Activated CD8-positive, alpha-beta memory T cell treated with anti-CD3 and anti-CD28 coated beads, Interleukin-2, amount 50 U/mL, for 48 hours (primary cell): ENCODE data around the gene TTYH2.
A peak's percentile ranks its signal among the peaks of the same experiment; 100 is the strongest.
"Not testable (repeated sequence)": the region's sequence is repeated elsewhere in the genome, so short reads cannot be mapped to it uniquely, and the experiment has no call there.

ENCODE experiments used
- DNase-seq: peaks from one replicate; pipeline ENCODE4 v3.0.0-alpha.2; 2020

TTYH2 gene

GRCh38 chr17:74268558-74268957, 55.2 kb downstream of the TTYH2 start:
- no peak for DNase-seq

DNA sequence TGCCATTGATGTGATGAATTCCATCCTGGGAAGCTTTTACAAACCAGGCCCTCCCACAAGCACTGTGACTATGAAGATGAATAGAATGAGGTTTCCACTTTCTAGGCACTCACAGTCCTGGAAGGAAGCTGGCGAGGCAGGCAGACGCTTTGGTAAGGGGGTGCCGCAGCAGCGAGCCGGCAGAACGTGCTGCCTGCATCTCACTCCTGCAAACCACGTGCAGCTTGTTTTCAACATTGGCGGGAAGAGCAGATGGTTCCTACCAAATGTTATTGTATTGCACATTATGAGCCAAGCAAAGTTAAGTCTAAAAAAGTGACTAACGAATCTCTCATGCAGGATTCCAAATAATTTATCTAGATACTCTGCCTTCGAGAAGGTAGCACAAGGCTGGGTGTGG, 57.0 kb downstream of the TTYH2 start:
- no peak for DNase-seq

- DNase-seq = no peak
These were observed 57.9 kb downstream of the TTYH2 start for GRCh38 chr17:74271281-74271680.

DNA sequence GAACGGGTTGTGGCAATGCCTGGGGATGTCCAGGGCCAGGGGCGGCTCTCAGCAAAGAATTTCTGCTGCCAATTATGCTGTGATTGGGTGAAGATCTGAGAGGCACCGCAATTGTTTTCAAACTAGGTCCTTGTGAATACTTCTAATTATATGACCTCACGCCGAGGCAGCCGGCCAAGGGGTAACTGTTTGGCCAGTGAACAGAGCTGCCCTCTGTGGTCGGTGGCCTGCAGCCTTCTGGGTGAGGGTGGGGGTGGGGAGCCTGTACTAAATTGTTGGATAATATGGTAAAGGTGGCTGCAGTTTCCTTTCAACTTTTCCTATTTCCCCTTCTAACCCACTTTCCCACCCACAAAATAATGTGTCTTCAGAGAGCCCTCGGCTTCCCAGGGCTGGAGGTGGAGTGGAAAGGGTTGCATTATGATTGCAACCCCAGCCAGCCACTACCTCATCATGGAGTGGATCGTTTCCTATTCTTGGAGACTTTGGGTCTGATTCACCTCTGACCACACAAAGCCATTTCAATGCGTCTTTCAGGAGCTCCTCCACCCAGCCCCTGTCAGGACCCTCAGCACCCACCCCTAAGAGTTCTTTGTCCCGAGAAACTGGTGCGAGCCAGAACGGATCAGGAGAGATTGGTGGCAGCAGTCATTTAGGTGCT, 58.7 kb downstream of the TTYH2 start:
- DNase-seq = no peak

GRCh38 chr17:74272731-74273201, 59.4 kb downstream of the TTYH2 start:
- no peak for DNase-seq

DNA sequence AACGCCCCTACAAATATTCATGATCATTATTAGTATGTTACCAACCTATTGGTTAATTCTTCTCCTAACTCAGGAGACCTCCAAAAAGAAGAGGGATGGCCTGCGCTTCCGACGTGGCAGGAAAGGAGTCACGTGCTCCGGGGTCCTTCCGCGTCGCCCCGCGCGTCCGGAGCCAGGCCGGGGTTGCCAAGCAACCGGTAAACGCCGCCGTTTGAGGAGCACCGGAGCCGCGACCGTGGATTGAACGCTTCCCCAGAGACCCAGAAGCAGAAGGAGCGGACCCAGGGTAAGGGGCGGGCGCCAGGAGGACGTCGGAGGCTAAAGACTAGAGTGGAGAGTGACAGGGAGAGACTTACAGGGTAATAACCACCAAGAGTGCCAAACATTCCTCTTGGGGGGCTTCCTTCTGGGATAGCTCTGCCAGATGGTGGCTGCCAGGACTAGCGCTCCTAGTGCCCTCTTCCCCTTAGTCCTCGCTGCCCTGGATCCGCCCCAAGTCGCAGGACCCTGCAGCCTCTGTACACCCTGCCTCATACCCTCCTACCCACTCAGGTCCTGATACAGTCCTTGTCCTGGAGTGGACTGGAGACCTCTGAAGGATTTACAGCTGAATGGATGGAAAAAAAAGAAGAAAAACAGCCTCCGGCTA, 60.8 kb downstream of the TTYH2 start, which contains the start of gene DNAI2:
Gene DNAI2, plus strand, starts transcription at position 175 of the 649 bp plus-strand sequence. CDS start 7,584 bp downstream, outside the sequence.
- no peak for DNase-seq

GRCh38 chr17:74274709-74275340, 61.5 kb downstream of the TTYH2 start:
- no peak for DNase-seq

- DNase-seq = no peak
These were observed 62.7 kb downstream of the TTYH2 start for GRCh38 chr17:74276051-74276476.

- no peak for DNase-seq
These were observed 63.2 kb downstream of the TTYH2 start for GRCh38 chr17:74276541-74277009.

GRCh38 chr17:74277935-74278334, 64.6 kb downstream of the TTYH2 start:
- DNase-seq = no peak

GRCh38 chr17:74279617-74280016, 66.2 kb downstream of the TTYH2 start:
- DNase-seq = not testable (repeated sequence)

DNA sequence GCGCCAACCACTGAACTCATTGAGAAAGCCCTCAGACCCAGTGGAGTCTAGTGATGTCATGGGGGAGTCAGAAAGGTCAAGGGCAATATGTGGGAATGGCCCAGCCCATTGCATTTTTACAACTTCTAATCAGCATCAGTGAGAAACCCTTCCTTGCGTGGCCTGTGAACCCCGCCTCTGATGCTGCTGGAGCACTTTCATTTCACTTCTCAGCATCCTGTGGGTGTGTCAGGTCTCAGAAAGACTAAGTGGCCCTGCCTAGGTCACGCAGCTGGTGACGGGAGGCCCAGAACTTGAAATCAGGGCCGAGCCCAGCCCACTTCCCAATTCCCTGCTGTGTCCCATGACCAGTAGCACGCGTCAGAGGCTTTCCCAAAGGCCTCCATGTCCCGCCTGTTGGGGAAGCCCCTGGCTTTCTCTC, 66.7 kb downstream of the TTYH2 start:
- peak; percentile 72 for DNase-seq

- no peak for DNase-seq
These were observed 68.4 kb downstream of the TTYH2 start for GRCh38 chr17:74281799-74282198.

GRCh38 chr17:74282274-74282586, 68.9 kb downstream of the TTYH2 start:
- DNase-seq = not testable (repeated sequence)

GRCh38 chr17:74282587-74283370, 69.4 kb downstream of the TTYH2 start:
- peak; percentile 81 for DNase-seq

DNA sequence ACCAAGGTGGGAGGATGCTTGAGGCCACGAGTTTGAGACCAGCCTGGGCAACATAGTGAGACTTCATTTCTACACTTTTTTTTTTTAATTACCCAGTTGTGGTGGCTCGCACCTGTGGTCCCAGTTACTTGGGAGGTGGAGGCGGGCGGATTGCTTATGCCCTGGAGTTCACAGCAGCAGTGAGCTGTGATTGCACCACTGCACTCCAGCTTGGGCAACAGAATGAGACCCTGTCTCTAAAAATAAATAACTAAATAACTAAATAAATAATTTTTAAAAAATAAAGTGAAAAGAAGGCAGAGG, 70.0 kb downstream of the TTYH2 start:
- DNase-seq = peak; percentile 65

- DNase-seq = no peak
These were observed 73.7 kb downstream of the TTYH2 start for GRCh38 chr17:74287031-74287602.

DNA sequence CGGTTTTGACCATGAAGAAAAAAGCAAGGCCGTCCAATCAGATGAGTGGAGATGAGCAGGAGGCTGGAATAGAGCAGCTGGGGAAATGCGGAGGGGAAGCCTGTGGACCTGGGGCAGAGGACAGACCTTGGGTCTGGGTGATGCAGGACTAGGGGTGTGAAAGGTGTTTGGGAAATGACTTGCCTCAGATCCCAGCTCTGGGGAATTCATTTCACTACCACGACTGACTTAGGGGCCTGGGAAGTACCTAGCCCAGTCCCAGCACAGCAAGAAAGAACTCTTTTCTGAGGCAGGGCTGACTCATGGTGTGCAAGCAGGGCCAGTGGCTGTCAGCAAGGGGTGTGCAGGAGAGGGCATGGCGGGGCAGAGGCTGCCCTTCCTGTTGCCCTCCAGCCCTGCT, 75.4 kb downstream of the TTYH2 start:
- DNase-seq = peak; percentile 69

DNA sequence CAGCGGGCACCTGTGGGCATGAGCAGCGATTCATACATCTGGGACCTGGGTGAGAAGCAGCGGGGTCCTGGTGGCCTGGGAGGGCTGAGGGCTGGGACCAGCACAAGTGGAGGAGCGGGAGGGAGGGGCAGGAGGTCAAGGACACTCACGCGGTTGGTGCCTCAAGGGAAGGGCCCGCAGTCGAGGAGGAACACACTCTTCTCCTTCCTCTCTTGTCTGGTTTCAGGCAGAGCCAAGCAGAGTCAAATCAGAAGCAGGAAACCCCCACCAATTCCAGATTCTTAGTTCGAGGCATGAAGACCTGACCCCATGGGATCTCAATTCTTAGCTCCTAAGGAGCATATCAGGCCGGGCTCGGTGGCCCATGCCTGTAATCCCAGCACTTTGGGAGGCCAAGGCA, 76.3 kb downstream of the TTYH2 start:
- DNase-seq = no peak

- no peak for DNase-seq
These were observed 77.0 kb downstream of the TTYH2 start for GRCh38 chr17:74290340-74290739.

DNA sequence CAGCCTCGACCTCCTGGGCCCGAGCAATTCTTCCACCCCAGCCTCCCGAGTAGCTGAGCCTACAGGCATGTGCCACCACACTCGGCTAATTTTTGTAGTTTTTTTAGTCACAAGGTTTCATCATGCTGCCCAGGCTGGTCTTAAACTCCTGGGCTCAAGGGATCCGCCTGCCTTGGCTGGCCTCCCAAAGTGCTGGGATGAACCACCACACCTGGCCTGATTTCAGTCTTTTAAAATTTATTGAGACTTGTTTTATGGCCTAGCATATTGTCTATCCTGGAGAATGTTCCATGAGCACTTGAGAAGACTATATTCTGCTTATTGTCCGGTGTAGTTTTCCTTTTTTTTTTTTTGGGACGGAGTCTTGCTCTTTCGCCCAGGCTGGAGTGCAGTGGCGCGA, 79.1 kb downstream of the TTYH2 start:
- DNase-seq = no peak

- no peak for DNase-seq
These were observed 82.5 kb downstream of the TTYH2 start for GRCh38 chr17:74295625-74296547.
